Astrocyte (in vitro differentiated cells and primary cell): Measurements from ENCODE around the gene MKLN1.

Experiments used
- EZH2 ChIP-seq: IDR thresholded peaks from 2 replicates; pipeline ENCODE4 v1.6.1; 2012; ENCODE audit warnings: mild to moderate bottlenecking, low read length, inconsistent platforms; ENCODE audit not compliant: insufficient read depth
- TF ChIP-seq, protein P1 (sequence below): IDR thresholded peaks from 2 replicates; pipeline ENCODE4 v1.5.1; 2011; ENCODE audit warnings: low read depth, mild to moderate bottlenecking, inconsistent platforms, low read length, moderate library complexity; ENCODE audit not compliant: insufficient read depth

DNA sequence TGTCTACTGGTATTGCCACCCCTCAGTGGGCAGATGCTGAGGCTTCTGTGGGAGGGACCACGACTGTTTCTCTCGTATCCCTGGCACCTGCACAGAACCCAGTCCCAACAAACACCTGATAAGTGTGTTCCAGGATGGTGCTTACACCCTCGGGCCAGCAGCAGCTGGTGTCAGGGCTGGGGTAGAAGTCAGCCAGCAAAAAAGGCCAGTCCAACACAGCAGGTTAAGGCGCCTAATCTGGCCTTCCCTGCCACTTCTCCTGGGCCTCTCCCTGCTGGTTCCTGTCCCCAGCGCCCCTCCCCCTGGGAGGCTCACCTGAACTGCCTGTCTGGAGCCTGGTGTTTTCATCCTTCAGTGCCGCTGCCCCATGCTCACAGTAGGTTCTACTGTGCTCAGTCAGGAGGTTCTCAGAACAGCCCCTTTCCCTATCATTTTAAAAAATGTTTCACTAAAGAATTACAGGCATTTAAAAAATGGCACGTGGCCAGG lies 208.7 kb downstream of the MKLN1 start:
- TF ChIP-seq, protein P1, sequence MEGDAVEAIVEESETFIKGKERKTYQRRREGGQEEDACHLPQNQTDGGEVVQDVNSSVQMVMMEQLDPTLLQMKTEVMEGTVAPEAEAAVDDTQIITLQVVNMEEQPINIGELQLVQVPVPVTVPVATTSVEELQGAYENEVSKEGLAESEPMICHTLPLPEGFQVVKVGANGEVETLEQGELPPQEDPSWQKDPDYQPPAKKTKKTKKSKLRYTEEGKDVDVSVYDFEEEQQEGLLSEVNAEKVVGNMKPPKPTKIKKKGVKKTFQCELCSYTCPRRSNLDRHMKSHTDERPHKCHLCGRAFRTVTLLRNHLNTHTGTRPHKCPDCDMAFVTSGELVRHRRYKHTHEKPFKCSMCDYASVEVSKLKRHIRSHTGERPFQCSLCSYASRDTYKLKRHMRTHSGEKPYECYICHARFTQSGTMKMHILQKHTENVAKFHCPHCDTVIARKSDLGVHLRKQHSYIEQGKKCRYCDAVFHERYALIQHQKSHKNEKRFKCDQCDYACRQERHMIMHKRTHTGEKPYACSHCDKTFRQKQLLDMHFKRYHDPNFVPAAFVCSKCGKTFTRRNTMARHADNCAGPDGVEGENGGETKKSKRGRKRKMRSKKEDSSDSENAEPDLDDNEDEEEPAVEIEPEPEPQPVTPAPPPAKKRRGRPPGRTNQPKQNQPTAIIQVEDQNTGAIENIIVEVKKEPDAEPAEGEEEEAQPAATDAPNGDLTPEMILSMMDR = no peak
- TF ChIP-seq EZH2 = no peak
